ENCODE results near the gene CDHR5. TPM values are rescaled to one million over a fixed set of nuclear protein-coding genes. Genes with fewer than 3 reads are reported as not detected.

CDHR5 gene
- total and polyA plus RNA-seq, 9 of the 15 experiments (the other 6 are each of a cell fraction or from before 2014, with no cell fraction given) = 0.16 TPM; not detected in 8

- TF ChIP-seq ARID4B (CRISPR knock-in tag; IDR thresholded peaks at IDR 0.05) (peak; percentile 25; the same call in 1 of the 2 replicates), PRDM10 (IDR thresholded peaks at IDR 0.05; ENCODE audit: partially characterized antibody) (peak; percentile 55), FOXJ2 (tag; IDR thresholded peaks at IDR 0.05) (no peak), TFE3 (CRISPR knock-in tag; IDR thresholded peaks at IDR 0.05) (no peak), PBX2 (CRISPR knock-in tag; IDR thresholded peaks at IDR 0.05; ENCODE audit: low read depth) (peak; percentile 72), PBX2 (tag; conservative IDR thresholded peaks at IDR 0.05; ENCODE audit: low read depth) (0 out of 2 replicates have a peak, but pooled peaks have one; percentile 12), RBFOX2 (IDR thresholded peaks at IDR 0.05; ENCODE audit: low read depth, low read length) (peak; percentile 29; the same call in 1 of the 2 replicates), ZBTB33 (CRISPR knock-in tag; IDR thresholded peaks at IDR 0.05) (peak; percentile 27; the same call in 1 of the 2 replicates)
Observed at GRCh38 chr11:613369-613968, 11.3 kb downstream of the CDHR5 start (continued).
